SK-N-SH (cell line): ENCODE results near the gene MORC1. TPM values are rescaled to one million over a fixed set of nuclear protein-coding genes. Genes with fewer than 3 reads are reported as not detected.

Experiments
- CTCF ChIA-PET: fragments of 300-600, 350-600 bp; formaldehyde crosslinking; extraction: SDS; loops from one replicate; lab custom pipeline; 2021; lab: Yijun Ruan, JAX
- POLR2A ChIA-PET: fragments of 350-600 bp; sonication (Branson Sonifier 250); formaldehyde crosslinking; extraction: SDS; loops from one replicate; lab custom pipeline; 2020; ENCODE audit warnings: antibody characterized with exemption, inconsistent platforms; lab: Yijun Ruan, JAX
- DNase-seq: peaks from one replicate; pipeline ENCODE4 v3.0.0; 2012
- H2AFZ ChIP-seq: fragments of 200-600 bp; sonication (generic); 2 replicates; pipeline ENCODE4 v1.8.1; 2016; ENCODE audit warnings: antibody characterized with exemption, mild to moderate bottlenecking, low read depth
- H3F3A ChIP-seq: fragments of 200-600 bp; sonication (generic); replicated peaks from 2 replicates; pipeline ENCODE3; 2016; ENCODE audit warnings: antibody characterized with exemption, mild to moderate bottlenecking; ENCODE audit not compliant: insufficient read depth
- H3K27ac ChIP-seq, 2 experiments: fragments of 200-500 bp in 1 of 2; fragments of 200-600 bp in 1 of 2; sonication (Bioruptor generic) in 1 of 2; sonication (generic), shearing (Covaris generic) in 1 of 2; 2 replicates each; pipeline versions ENCODE4 v1.5.1 to v1.6.1; 2014 to 2016; ENCODE audit warnings: low read depth in 2 of 2, inconsistent platforms in 1 of 2, low read length in 1 of 2, mild to moderate bottlenecking in 1 of 2, mixed read lengths in 1 of 2
- H3K27me3 ChIP-seq: fragments of 200-600 bp; sonication (generic), shearing (Covaris generic); 2 replicates; pipeline ENCODE4 v1.6.1; 2016; ENCODE audit warnings: mixed run types; ENCODE audit not compliant: insufficient read depth
- H3K36me3 ChIP-seq, 2 experiments: fragments of 200-500 bp in 1 of 2; fragments of 200-600 bp in 1 of 2; sonication (Bioruptor generic) in 1 of 2; sonication (generic) in 1 of 2; replicated peaks in 1 of 2; 2 replicates each; pipeline versions ENCODE3 to v1.5.1; 2014 to 2016; ENCODE audit warnings: low read length in 1 of 2, mild to moderate bottlenecking in 1 of 2; ENCODE audit not compliant: insufficient read depth in 2 of 2, control insufficient read depth in 1 of 2
- H3K4me1 ChIP-seq, 2 experiments: fragments of 200-500 bp in 1 of 2; fragments of 200-600 bp in 1 of 2; sonication (Bioruptor generic) in 1 of 2; sonication (generic), shearing (Covaris generic) in 1 of 2; 2 replicates each; pipeline versions ENCODE4 v1.5.1 to v1.6.1; 2014 to 2016; ENCODE audit warnings: low read depth in 1 of 2, low read length in 1 of 2, mixed run types in 1 of 2; ENCODE audit not compliant: insufficient read depth in 2 of 2, control insufficient read depth in 1 of 2
- H3K4me2 ChIP-seq: fragments of 200-600 bp; sonication (generic), shearing (Covaris generic); 2 replicates; pipeline ENCODE4 v1.6.1; 2017; ENCODE audit warnings: mixed run types
- H3K4me3 ChIP-seq, 2 experiments: fragments of 200-500 bp in 1 of 2; fragments of 200-600 bp in 1 of 2; sonication (Bioruptor generic) in 1 of 2; sonication (generic), shearing (Covaris generic) in 1 of 2; 2 replicates each; pipeline versions ENCODE4 v1.5.1 to v1.8.1; 2014 to 2016; ENCODE audit warnings: low read depth in 2 of 2, inconsistent platforms in 1 of 2, low read length in 1 of 2, mild to moderate bottlenecking in 1 of 2, mixed read lengths in 1 of 2, moderate library complexity in 1 of 2
- H3K79me2 ChIP-seq: fragments of 200-600 bp; sonication (generic); 2 replicates; pipeline ENCODE4 v1.8.1; 2017; ENCODE audit warnings: mild to moderate bottlenecking; ENCODE audit not compliant: insufficient read depth
- H3K9ac ChIP-seq: fragments of 200-600 bp; sonication (generic); 2 replicates; pipeline ENCODE4 v1.6.1; 2017; ENCODE audit warnings: mixed run types
- H3K9me2 ChIP-seq: fragments of 200-600 bp; sonication (generic); 2 replicates; pipeline ENCODE4 v1.6.1; 2017; ENCODE audit warnings: mixed run types
- H3K9me3 ChIP-seq: fragments of 200-600 bp; sonication (generic); 2 replicates; pipeline ENCODE4 v1.6.1; 2017; ENCODE audit warnings: mixed run types, mild to moderate bottlenecking, moderate library complexity
- H4K20me1 ChIP-seq: fragments of 200-600 bp; sonication (generic); 2 replicates; pipeline ENCODE4 v1.6.1; 2017; ENCODE audit warnings: mild to moderate bottlenecking, mixed run types; ENCODE audit not compliant: insufficient read depth
- CHD2 ChIP-seq: fragments of 150-350 bp; IDR thresholded peaks from 2 replicates; pipeline ENCODE4 v1.6.1; 2018; ENCODE audit warnings: low read length; ENCODE audit not compliant: partially characterized antibody
- ELF1 ChIP-seq: IDR thresholded peaks from 2 replicates; pipeline ENCODE4 v1.4.0; 2012
- EZH2phosphoT487 ChIP-seq: fragments of 200-600 bp; sonication (generic); IDR thresholded peaks from 2 replicates; pipeline ENCODE4 v1.6.1; 2017; ENCODE audit warnings: low read depth, mixed run types, mild to moderate bottlenecking, antibody characterized with exemption, moderate library complexity, borderline replicate concordance
- FOSL2 ChIP-seq: IDR thresholded peaks from 2 replicates; pipeline ENCODE4 v1.4.0; 2012; ENCODE audit warnings: low read depth, mild to moderate bottlenecking, moderate library complexity, borderline replicate concordance
- FOXJ3 ChIP-seq: sonication (generic); formaldehyde crosslinking; IDR thresholded peaks from 2 replicates; pipeline ENCODE4 v1.5.1; 2020; ENCODE audit warnings: mild to moderate bottlenecking, missing genetic modification reagents
- GABPA ChIP-seq: IDR thresholded peaks from 2 replicates; pipeline ENCODE4 v1.4.0; 2012; ENCODE audit warnings: low read depth, mild to moderate bottlenecking
- MXI1 ChIP-seq: IDR thresholded peaks from 2 replicates; pipeline ENCODE4 v1.6.1; 2012; ENCODE audit warnings: mild to moderate bottlenecking, low read depth, low read length, improper control_type of control experiment
- NFIC ChIP-seq: IDR thresholded peaks from 2 replicates; pipeline ENCODE4 v1.4.0; 2012; ENCODE audit warnings: borderline replicate concordance
- NRF1 ChIP-seq: IDR thresholded peaks from 2 replicates; pipeline ENCODE4 v1.6.1; 2012; ENCODE audit warnings: low read depth, mild to moderate bottlenecking, low read length
- RAD21 ChIP-seq: IDR thresholded peaks from 2 replicates; pipeline ENCODE4 v1.6.1; 2012; ENCODE audit warnings: mild to moderate bottlenecking, low read length
- RCOR1 ChIP-seq: fragments of 150-350 bp; IDR thresholded peaks from 2 replicates; pipeline ENCODE4 v1.6.1; 2017; ENCODE audit warnings: antibody characterized with exemption, low read length
- RFX5 ChIP-seq: IDR thresholded peaks from 2 replicates; pipeline ENCODE4 v1.6.1; 2012; ENCODE audit warnings: mild to moderate bottlenecking, improper control_type of control experiment, low read length
- TCF12 ChIP-seq: IDR thresholded peaks from 2 replicates; pipeline ENCODE4 v1.4.0; 2012
- WGBS: methylation state at CpG from one replicate; pipeline ENCODE4 v1.1.6; 2017; ENCODE audit warnings: low lambda C conversion rate; 5-methylcytosine and 5-hydroxymethylcytosine counted together
- polyA plus RNA-seq, 3 experiments: library from polyadenylated mRNA; depleted of rRNA; stranded (reverse); fragments of >200 nt; gene quantifications; 2 replicates each; pipeline ENCODE4 v1.2.3, GENCODE V29; 2012
- TF ChIP-seq, protein P1 (sequence below): IDR thresholded peaks from 2 replicates; pipeline ENCODE4 v1.4.0; 2012; ENCODE audit warnings: low read depth, borderline replicate concordance
- TF ChIP-seq, protein P2 (sequence below): IDR thresholded peaks from 2 replicates; pipeline ENCODE4 v1.6.1; 2012; ENCODE audit warnings: mild to moderate bottlenecking, low read depth, low read length, moderate library complexity
- TF ChIP-seq, protein P3 (sequence below): fragments of 200-600 bp; sonication (generic); IDR thresholded peaks from 2 replicates; pipeline ENCODE4 v1.6.1; 2017; ENCODE audit warnings: antibody characterized with exemption, mild to moderate bottlenecking, moderate library complexity
- TF ChIP-seq, protein P4 (sequence below): fragments of 150-350 bp; IDR thresholded peaks from 2 replicates; pipeline ENCODE4 v1.6.1; 2017; ENCODE audit warnings: antibody characterized with exemption, low read length, low read depth, borderline replicate concordance

Gene MORC1
- polyA plus RNA-seq, 1 of the 3 experiments (the other 2 are of a cell fraction) = not detected

DNA sequence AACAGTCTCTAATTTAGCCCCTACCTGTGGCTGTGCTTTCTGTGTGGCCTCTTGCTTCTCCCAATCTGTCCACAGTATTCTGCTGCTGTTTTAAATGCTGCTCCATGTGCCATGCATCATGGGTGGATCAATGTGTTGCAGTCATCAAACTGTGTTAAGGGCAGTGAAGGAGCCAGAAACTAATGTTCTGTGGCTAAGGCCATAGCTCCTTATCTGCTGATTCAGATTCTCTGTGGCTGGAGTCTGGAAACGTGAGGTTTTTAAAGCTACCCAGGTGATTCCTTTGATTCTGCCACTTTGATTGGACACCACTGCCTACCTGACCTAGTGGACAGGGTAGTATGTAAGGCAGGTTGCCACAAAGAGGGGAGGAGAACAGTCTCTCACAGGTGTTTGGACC is 44.8 kb downstream of the MORC1 start:
- H3K4me1 ChIP-seq = no peaks in the 10 kb centered on the region
- no peaks in the 10 kb centered on the region for H3K9me2 ChIP-seq
- no peaks in the 10 kb centered on the region for H3K79me2 ChIP-seq
- H3K9ac ChIP-seq = no peak overlapping the region
- H4K20me1 ChIP-seq = no peaks in the 10 kb centered on the region
- no peak overlapping the region for H3K27ac ChIP-seq
- TF ChIP-seq GABPA = no peak
- no peak for TF ChIP-seq ELF1
- TF ChIP-seq NFIC = no peak
- no peak for TF ChIP-seq NRF1
- TF ChIP-seq RAD21 = no peak
- TF ChIP-seq RCOR1 = no peak
- TF ChIP-seq, protein P1, sequence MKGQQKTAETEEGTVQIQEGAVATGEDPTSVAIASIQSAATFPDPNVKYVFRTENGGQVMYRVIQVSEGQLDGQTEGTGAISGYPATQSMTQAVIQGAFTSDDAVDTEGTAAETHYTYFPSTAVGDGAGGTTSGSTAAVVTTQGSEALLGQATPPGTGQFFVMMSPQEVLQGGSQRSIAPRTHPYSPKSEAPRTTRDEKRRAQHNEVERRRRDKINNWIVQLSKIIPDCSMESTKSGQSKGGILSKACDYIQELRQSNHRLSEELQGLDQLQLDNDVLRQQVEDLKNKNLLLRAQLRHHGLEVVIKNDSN = no peak
- TF ChIP-seq, protein P2, sequence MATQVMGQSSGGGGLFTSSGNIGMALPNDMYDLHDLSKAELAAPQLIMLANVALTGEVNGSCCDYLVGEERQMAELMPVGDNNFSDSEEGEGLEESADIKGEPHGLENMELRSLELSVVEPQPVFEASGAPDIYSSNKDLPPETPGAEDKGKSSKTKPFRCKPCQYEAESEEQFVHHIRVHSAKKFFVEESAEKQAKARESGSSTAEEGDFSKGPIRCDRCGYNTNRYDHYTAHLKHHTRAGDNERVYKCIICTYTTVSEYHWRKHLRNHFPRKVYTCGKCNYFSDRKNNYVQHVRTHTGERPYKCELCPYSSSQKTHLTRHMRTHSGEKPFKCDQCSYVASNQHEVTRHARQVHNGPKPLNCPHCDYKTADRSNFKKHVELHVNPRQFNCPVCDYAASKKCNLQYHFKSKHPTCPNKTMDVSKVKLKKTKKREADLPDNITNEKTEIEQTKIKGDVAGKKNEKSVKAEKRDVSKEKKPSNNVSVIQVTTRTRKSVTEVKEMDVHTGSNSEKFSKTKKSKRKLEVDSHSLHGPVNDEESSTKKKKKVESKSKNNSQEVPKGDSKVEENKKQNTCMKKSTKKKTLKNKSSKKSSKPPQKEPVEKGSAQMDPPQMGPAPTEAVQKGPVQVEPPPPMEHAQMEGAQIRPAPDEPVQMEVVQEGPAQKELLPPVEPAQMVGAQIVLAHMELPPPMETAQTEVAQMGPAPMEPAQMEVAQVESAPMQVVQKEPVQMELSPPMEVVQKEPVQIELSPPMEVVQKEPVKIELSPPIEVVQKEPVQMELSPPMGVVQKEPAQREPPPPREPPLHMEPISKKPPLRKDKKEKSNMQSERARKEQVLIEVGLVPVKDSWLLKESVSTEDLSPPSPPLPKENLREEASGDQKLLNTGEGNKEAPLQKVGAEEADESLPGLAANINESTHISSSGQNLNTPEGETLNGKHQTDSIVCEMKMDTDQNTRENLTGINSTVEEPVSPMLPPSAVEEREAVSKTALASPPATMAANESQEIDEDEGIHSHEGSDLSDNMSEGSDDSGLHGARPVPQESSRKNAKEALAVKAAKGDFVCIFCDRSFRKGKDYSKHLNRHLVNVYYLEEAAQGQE = no peak
- no peak for TF ChIP-seq EZH2phosphoT487
- no peak for TF ChIP-seq RFX5
- TF ChIP-seq, protein P3, sequence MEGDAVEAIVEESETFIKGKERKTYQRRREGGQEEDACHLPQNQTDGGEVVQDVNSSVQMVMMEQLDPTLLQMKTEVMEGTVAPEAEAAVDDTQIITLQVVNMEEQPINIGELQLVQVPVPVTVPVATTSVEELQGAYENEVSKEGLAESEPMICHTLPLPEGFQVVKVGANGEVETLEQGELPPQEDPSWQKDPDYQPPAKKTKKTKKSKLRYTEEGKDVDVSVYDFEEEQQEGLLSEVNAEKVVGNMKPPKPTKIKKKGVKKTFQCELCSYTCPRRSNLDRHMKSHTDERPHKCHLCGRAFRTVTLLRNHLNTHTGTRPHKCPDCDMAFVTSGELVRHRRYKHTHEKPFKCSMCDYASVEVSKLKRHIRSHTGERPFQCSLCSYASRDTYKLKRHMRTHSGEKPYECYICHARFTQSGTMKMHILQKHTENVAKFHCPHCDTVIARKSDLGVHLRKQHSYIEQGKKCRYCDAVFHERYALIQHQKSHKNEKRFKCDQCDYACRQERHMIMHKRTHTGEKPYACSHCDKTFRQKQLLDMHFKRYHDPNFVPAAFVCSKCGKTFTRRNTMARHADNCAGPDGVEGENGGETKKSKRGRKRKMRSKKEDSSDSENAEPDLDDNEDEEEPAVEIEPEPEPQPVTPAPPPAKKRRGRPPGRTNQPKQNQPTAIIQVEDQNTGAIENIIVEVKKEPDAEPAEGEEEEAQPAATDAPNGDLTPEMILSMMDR = no peak
- TF ChIP-seq, protein P4, sequence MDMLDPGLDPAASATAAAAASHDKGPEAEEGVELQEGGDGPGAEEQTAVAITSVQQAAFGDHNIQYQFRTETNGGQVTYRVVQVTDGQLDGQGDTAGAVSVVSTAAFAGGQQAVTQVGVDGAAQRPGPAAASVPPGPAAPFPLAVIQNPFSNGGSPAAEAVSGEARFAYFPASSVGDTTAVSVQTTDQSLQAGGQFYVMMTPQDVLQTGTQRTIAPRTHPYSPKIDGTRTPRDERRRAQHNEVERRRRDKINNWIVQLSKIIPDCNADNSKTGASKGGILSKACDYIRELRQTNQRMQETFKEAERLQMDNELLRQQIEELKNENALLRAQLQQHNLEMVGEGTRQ = no peak
- no peak for TF ChIP-seq FOSL2
- TF ChIP-seq TCF12 = no peak
- TF ChIP-seq FOXJ3 (CRISPR knock-in tag) = no peak
- TF ChIP-seq CHD2 = no peak
- TF ChIP-seq MXI1 = no peak
- no peak overlapping the region for H3K4me3 ChIP-seq
- H3K4me2 ChIP-seq = no peak overlapping the region
- ChIA-PET POLR2A (no interaction called here), CTCF (interaction anchor here (2.0 kb wide), 1 partner anchor 50 kb away, joined by 12 read pairs; no protein-coding TSS in a partner anchor)
- 0 out of 2 replicates have a peak, but pooled peaks cover 3% of the 10 kb centered on the region for H3K9me3 ChIP-seq
- H3K27me3 ChIP-seq = no peaks in the 10 kb centered on the region
- no peak for DNase-seq
- H3K36me3 ChIP-seq = no peaks in the 10 kb centered on the region
- no peaks in the 10 kb centered on the region for H3F3A ChIP-seq
- H2AFZ ChIP-seq = no peak overlapping the region
- 0% methylated on average over 1 of the region's 1 CpG for WGBS
